ENCODE data around the gene KANSL3. TPM values are rescaled to one million over a fixed set of nuclear protein-coding genes. Genes with fewer than 3 reads are reported as not detected.

The KANSL3 gene
- total and polyA plus RNA-seq, 9 of the 15 experiments (the other 6 are each of a cell fraction or from before 2014, with no cell fraction given), result 11.3 to 43.7 (median 27.9) TPM

GRCh38 chr2:96591054-96591453, 47.1 kb downstream of the KANSL3 start:
- no peak for FAIRE-seq
- no peaks in the 10 kb centered on the region for H3K9me3 ChIP-seq (replicated peaks; ENCODE audit: control insufficient read depth, insufficient read depth, low read depth, low read length)
- no peak overlapping the region for H3K4me2 ChIP-seq (ENCODE audit: insufficient read depth, low read length)

GRCh38 chr2:96587843-96588242, 50.3 kb downstream of the KANSL3 start:
- CTCF ChIA-PET (ENCODE audit: low intra/inter-chr PET ratio), result no interaction called here
- no peak for FAIRE-seq
- H3K27me3 ChIP-seq (ENCODE audit: control insufficient read depth in 2 of 2, insufficient read depth in 2 of 2, low read length in 2 of 2), result no peaks in the 10 kb centered on the region
- no peaks in the 10 kb centered on the region for H4K20me1 ChIP-seq (replicated peaks; ENCODE audit: control insufficient read depth, insufficient read depth, low read length)
- TF ChIP-seq ATF7 (IDR thresholded peaks at IDR 0.05) (no peak), SRF (CRISPR knock-in tag; IDR thresholded peaks at IDR 0.05) (peak in 1 of 2 experiments; percentile 36; a peak in 1 of 4 replicates)
- no peak overlapping the region for H3K9ac ChIP-seq (ENCODE audit: insufficient read depth in 1 of 2, low read depth in 2 of 2, low read length in 2 of 2)
- no peaks in the 10 kb centered on the region; a peak in 2 of 5 replicates for H3K4me1 ChIP-seq (replicated peaks in 1 of 2; ENCODE audit: control insufficient read depth in 2 of 2, insufficient read depth in 2 of 2, low read length in 2 of 2)
- no TSS peak for BruUV-seq (replicated peaks)
- H3K9me3 ChIP-seq (replicated peaks; ENCODE audit: control insufficient read depth, insufficient read depth, low read depth, low read length), result no peaks in the 10 kb centered on the region
- 73% methylated on average over 1 of the region's 1 CpG for WGBS (ENCODE audit: insufficient coverage, low coverage, missing lambda C conversion rate)
- H3K9me1 ChIP-seq (ENCODE audit: control insufficient read depth, insufficient read depth, low read length), result no peaks in the 10 kb centered on the region
- no peak for DNase-seq (ENCODE audit: extremely low read depth in 1 of 4, low spot score in 3 of 4)
- H3K79me2 ChIP-seq (ENCODE audit: control insufficient read depth, insufficient read depth, low read length), result no peaks in the 10 kb centered on the region
- no peak overlapping the region for H3K4me2 ChIP-seq (ENCODE audit: insufficient read depth, low read length)
- in situ Hi-C loops (cut with MboI), result no loop called here
- intact Hi-C loops (cut with micrococcal nuclease), result no loop called here
- H2AFZ ChIP-seq (ENCODE audit: low read depth, low read length), result no peak overlapping the region
- peaks cover 19% of the 10 kb centered on the region; the same call in 2 of the 3 replicates for H3K36me3 ChIP-seq (ENCODE audit: control insufficient read depth, insufficient read depth, low read length)
- no peak for ATAC-seq
- POLR2A ChIA-PET, result interaction anchor here (1.2 kb wide), 1 partner anchor 10 kb away, joined by 4 read pairs; no protein-coding TSS in a partner anchor
- H3K4me3 ChIP-seq, result no peak overlapping the region
- no peak overlapping the region for H3K27ac ChIP-seq (ENCODE audit: extremely low read depth, low read depth, low read length)

More at GRCh38 chr2:96591054-96591453, 47.1 kb downstream of the KANSL3 start:
- peaks cover 51% of the 10 kb centered on the region for H3K36me3 ChIP-seq (ENCODE audit: control insufficient read depth, insufficient read depth, low read length)
- intact Hi-C loops (cut with micrococcal nuclease) (no loop called here), in situ Hi-C loops (cut with MboI) (no loop called here)
- H3K9me1 ChIP-seq (ENCODE audit: control insufficient read depth, insufficient read depth, low read length), result no peaks in the 10 kb centered on the region
- H3K27ac ChIP-seq (ENCODE audit: extremely low read depth, low read depth, low read length), result no peak overlapping the region
- H3K9ac ChIP-seq (ENCODE audit: insufficient read depth in 1 of 2, low read depth in 2 of 2, low read length in 2 of 2), result no peak overlapping the region
- no peaks in the 10 kb centered on the region; a peak in 2 of 5 replicates for H3K4me1 ChIP-seq (replicated peaks in 1 of 2; ENCODE audit: control insufficient read depth in 2 of 2, insufficient read depth in 2 of 2, low read length in 2 of 2)
- no peaks in the 10 kb centered on the region for H4K20me1 ChIP-seq (replicated peaks; ENCODE audit: control insufficient read depth, insufficient read depth, low read length)
- H3K27me3 ChIP-seq (ENCODE audit: control insufficient read depth in 2 of 2, insufficient read depth in 2 of 2, low read length in 2 of 2), result no peaks in the 10 kb centered on the region
- DNase-seq (ENCODE audit: extremely low read depth in 1 of 4, low spot score in 3 of 4), result no peak
- no peak overlapping the region for H3K4me3 ChIP-seq
- whole genome bisulfite sequencing (ENCODE audit: insufficient coverage, low coverage, missing lambda C conversion rate), result 82% methylated on average over 2 of the region's 2 CpGs
- no peak for TF ChIP-seq GTF2A2 (tag; IDR thresholded peaks at IDR 0.05)
- 0 out of 2 replicates have a peak, but pooled peaks have one; percentile 19 for TF ChIP-seq ZNF316 (IDR thresholded peaks at IDR 0.05)
- H2AFZ ChIP-seq (ENCODE audit: low read depth, low read length), result no peak overlapping the region
- CTCF ChIA-PET (ENCODE audit: low intra/inter-chr PET ratio), result no interaction called here
- POLR2A ChIA-PET, result interaction anchor here (1.0 kb wide), 1 partner anchor 9 kb away, joined by 4 read pairs; no protein-coding TSS in a partner anchor
- BruUV-seq (replicated peaks), result no TSS peak
- no peaks in the 10 kb centered on the region for H3K79me2 ChIP-seq (ENCODE audit: control insufficient read depth, insufficient read depth, low read length)
- no peak for ATAC-seq

Measured in K562 (cell line).